ENCODE results near the gene MARS1.

The MARS1 gene

GRCh38 chr12:57458665-57459054 is 29.2 kb upstream of the MARS1 start:
- DNase-seq, result no peak

DNA sequence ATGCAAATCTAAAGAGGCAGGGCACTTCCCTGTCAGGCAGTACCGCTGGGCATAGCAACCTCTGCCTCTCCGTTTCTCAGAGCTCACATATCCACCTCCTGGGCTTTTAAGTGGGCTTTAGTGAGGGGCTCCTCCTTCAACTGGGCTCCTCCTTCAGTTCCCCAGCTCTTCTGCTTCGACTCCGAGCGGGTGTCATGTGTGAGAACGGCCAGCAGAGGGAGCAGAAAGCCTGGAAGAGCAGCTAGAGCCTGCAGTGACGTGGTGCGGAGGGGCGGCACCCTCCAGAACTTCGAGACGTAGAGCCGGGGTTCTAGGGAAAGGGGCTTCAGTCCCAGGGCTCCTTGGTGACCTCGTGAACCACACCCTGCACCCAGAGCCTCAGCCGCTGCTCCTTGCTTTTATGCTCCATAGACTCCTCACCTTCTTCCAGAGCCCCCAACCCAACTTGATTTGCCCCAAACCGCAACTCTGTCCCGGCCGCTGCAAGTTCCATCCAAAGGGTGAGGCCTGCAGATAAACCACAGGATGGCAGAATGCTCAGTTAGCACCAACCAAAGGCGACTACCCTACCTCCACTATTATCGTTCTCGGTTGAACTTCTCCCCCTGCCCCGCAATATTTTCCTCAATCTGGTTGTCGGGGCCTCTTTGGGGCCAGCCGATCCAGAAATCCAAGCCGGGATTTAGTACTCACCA is 28.7 kb upstream of the MARS1 start:
- peak; percentile 85 to 95 (median 88) for DNase-seq

GRCh38 chr12:57459750-57460467 is 28.0 kb upstream of the MARS1 start, which contains the start of gene GLI1:
GLI1 (plus strand) TSS chr12:57459785; CDS start chr12:57463692, 3,907 bp downstream.
- no peak for DNase-seq

- peak in 3 of 6 experiments; percentile 8 to 24 (median 24) for DNase-seq
Measured at GRCh38 chr12:57460468-57460784, 27.4 kb upstream of the MARS1 start.

DNA sequence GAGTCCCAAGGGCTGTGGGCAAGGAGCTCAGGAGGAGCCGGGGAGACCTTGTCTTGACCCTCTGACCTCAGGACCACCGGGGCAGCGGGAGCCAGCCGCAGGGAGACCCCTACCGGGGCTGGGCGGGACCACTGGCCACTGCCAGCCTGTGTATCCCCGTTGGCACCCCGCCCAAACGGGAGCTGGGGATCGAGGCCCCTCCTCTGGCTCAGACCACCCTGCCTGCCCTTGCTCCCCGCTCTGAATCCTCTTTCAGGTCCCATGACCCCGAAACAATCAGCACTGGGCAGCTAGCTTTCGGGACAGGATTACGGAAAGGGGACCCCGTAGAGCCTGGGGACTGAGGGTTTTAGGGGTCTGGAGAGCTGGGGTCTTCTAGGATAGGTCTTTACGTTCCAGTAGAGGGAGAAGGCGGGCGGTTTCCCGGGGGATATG is 27.0 kb upstream of the MARS1 start:
- no peak for DNase-seq

GRCh38 chr12:57461276-57461916 is 26.5 kb upstream of the MARS1 start:
- peak in 4 of 6 experiments; percentile 8 to 41 (median 24) for DNase-seq

GRCh38 chr12:57461917-57462250 is 26.0 kb upstream of the MARS1 start:
- DNase-seq, result peak in 3 of 6 experiments; percentile 4 to 34 (median 25)

DNA sequence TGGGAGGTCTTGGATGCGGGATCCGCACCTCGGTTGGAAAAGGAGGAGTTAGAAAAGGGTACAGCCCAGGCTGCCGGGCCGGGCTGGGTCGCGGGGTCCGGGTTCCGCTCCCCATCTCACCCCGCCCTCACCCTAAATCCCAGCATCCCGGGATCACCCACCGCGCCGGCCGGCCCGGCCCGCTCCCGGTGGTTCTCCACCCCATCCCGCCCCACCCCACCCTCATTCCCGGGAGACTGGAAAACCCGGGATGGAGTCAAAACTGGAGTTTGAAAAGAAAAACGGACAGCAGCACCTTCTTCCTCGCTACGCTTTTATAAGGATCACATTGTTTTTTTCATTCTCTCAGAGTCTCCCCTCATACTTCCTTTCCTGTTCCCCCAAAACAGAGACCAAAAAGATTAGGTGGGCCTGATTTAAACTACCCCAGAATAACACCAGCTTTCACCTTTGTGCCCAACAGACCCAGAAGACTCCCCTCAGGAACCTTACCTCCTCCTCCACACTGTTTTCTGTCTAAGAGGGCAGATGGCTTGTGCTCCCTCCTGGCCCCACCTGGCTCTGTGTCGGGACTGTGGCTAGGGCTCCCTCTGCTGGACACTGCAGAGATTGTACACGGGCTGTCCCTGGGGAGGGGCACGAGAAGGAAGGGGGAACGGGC is 25.5 kb upstream of the MARS1 start:
- peak; percentile 76 to 91 (median 81) for DNase-seq

DNA sequence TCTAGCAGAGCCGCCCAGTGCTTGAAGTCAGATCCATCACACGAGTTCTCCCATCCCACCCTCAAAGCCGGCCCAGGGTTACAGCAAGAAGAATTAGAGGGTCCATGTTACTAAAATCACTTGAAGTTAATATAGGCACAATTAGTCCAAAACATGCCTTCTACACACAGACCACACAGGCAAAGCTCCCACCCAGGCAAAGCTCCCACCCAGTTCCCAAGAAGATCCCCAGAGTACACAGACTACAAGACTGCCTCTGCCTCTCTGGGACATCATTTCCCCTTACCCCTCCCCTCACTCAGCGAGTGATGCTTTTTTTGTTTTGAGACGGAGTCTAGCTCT is 25.0 kb upstream of the MARS1 start:
- no peak for DNase-seq

GRCh38 chr12:57464569-57464968 is 23.3 kb upstream of the MARS1 start:
- no peak for DNase-seq

DNA sequence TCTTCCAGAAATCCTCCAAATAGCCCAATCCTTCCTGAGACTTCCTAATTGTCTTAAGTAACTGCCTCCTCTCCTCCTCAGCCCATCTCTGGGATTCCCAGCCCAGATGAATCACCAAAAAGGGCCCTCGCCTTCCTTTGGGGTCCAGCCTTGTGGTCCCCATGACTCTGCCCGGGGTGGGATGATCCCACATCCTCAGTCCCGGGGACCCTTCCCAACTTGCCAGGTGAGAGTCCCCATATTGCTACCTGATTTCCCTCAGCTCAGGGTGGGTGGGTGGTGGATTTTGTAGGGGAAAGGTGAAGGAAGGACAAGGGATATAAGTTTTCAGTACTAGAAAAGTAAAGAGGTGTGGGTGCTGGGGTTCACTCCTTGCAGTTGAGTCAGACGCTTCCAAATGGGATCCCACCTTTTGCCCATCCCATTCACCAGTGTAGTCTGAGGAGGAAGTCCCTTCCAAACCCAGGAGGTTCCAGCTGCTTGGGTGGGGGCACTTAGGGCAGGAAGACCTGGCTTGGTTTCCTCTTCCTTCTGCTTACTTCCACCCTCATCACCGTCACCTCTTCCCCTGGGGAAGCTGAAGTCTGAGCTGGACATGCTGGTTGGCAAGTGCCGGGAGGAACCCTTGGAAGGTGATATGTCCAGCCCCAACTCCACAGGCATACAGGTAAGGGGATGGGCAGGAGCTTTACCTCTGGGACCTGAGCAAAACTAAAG is 22.7 kb upstream of the MARS1 start:
- DNase-seq, result no peak

DNA sequence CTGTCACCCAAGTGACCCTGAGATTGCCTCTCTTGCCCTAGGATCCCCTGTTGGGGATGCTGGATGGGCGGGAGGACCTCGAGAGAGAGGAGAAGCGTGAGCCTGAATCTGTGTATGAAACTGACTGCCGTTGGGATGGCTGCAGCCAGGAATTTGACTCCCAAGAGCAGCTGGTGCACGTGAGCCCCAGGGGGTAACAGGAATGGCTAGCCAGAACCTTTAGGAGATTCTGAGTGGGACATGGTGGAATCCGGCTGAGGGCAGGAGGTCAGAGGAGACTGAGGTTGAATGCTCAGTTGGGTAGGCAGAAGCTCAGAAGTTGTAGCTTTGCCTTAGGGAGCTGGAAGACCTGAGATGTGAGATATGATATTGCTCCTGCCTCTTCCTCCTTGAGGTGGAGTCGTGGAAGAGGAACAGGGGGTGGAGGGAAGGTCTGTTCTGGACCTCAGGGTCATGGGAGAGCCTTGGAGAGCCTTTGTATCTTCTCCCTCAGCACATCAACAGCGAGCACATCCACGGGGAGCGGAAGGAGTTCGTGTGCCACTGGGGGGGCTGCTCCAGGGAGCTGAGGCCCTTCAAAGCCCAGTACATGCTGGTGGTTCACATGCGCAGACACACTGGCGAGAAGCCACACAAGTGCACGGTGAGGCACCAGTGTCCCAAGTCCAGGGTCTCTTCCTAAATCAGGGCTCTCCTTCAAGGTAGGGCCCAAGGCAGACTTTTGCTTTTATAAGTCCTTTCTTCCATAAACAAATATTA is 21.9 kb upstream of the MARS1 start:
- no peak for DNase-seq

DNA sequence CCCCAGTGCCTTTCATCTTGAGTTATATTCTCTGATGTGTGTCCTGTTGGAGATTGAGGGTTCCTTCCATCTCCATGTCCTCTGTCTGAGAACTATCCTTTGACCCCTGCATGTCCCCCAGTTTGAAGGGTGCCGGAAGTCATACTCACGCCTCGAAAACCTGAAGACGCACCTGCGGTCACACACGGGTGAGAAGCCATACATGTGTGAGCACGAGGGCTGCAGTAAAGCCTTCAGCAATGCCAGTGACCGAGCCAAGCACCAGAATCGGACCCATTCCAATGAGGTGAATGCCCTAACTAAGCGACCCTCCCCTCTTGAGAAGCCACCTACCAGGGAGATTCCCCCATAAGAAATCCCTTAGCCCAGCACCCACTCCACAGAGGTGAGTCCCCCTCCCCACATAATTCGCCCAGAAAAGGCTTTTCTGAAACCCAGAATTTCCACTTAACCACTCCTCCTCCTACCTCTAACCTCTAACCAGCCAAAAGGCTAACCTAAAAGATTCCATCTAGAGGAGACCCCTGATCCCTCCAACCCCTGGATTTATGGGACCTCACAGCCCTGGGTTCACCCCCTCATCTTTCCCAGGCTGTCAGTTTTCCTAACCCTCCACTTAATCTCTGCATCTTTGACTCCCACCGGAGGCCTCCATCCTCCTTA is 20.5 kb upstream of the MARS1 start:
- no peak for DNase-seq

GRCh38 chr12:57467915-57468314 is 20.0 kb upstream of the MARS1 start:
- no peak for DNase-seq

- DNase-seq, result no peak
Measured at GRCh38 chr12:57469296-57470164, 18.3 kb upstream of the MARS1 start.

- DNase-seq, result no peak
Measured at GRCh38 chr12:57470286-57470969, 17.4 kb upstream of the MARS1 start.

- no peak for DNase-seq
Measured at GRCh38 chr12:57470970-57471656, 16.8 kb upstream of the MARS1 start.

GRCh38 chr12:57471661-57472060 is 16.2 kb upstream of the MARS1 start:
- no peak for DNase-seq

GRCh38 chr12:57472391-57472790 is 15.5 kb upstream of the MARS1 start:
- no peak for DNase-seq

All from stimulated activated naive CD4-positive, alpha-beta T cell (primary cell).